ENCODE data around the gene CCSER1.
A peak's percentile ranks its signal among the peaks of the same experiment; 100 is the strongest.
"Not testable (repeated sequence)": the region's sequence is repeated elsewhere in the genome, so short reads cannot be mapped to it uniquely, and the experiment has no call there.

The CCSER1 gene

DNA sequence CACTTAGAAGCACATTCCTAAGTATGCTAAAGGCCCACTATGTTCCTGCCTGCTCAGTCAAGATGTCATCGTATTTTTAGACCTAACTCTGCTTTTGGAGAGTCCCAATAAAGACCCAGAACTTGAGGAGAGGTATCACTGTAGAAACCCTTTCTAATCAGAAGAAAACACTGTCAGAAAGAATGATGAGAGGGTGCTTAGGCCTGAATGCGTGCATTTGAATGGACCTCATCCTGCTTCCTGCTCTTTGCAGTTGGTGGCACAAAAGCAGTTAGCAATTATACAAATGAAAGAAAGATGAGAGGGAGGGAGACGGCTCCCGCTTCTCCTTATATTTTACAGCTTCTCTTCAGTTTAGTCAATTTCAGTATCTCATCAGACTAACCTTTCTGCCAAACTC, 987.2 kb downstream of the CCSER1 start:
- Histone ChIP-seq H3K27me3 (replicated peaks; ENCODE audit: control insufficient read depth, insufficient read depth, low read length) (no peaks in the 10 kb centered on the region), H3K9ac (ENCODE audit: low read length) (no peak overlapping the region), H3K9me3 (ENCODE audit: control insufficient read depth, low read length) (no peaks in the 10 kb centered on the region), H3K4me1 (ENCODE audit: control insufficient read depth, insufficient read depth, low read length) (no peaks in the 10 kb centered on the region), H3K4me3 (ENCODE audit: low read length) (no peak overlapping the region), H3K36me3 (ENCODE audit: control insufficient read depth, insufficient read depth, low read length, severe bottlenecking) (no peaks in the 10 kb centered on the region)
- no peak for DNase-seq (ENCODE audit: low read depth)

DNA sequence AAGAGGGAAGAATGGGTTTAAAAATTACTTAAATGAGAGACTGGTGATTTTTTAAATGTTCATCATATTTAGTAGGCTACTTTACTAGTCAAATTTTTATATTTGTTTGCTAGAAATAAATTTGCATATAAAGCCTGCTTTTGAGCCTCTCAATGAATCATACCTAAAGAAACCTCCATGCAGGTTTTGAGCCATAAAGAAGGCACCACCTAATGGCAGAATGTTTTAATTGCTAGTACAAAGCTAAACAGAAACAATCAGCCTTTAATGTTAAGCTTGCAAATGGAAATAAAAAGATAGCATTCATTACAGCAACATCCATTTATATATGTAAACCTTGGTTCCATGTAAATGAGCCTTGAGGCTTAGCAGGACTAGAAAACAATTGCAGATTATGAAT, 989.7 kb downstream of the CCSER1 start:
- Histone ChIP-seq H3K27me3 (replicated peaks; ENCODE audit: control insufficient read depth, insufficient read depth, low read length) (no peaks in the 10 kb centered on the region), H3K9me3 (ENCODE audit: control insufficient read depth, low read length) (no peaks in the 10 kb centered on the region)
- peak; percentile 7 for DNase-seq (ENCODE audit: low read depth)

DNA sequence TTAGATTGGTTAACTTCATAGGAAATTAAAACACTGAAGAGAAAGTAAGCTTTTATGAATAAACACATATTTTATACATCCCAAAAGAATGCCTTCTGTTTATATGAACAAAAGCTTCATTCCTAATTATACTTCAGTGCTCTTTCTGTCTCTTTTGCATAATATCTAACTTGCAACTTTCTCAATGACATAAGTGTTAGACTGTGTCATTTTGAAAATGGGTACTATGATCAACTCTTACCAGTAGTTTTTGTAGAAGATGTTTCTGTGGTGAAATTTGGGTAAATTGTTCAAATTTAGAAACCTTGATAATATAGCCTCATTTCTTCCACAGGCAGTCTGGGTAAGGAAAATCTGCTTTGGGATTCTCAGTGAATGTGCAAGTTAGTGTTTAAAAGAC, 991.4 kb downstream of the CCSER1 start:
- Histone ChIP-seq H3K27me3 (replicated peaks; ENCODE audit: control insufficient read depth, insufficient read depth, low read length) (no peaks in the 10 kb centered on the region), H3K4me3 (ENCODE audit: low read length) (no peak overlapping the region), H3K9me3 (ENCODE audit: control insufficient read depth, low read length) (no peaks in the 10 kb centered on the region), H3K9ac (ENCODE audit: low read length) (no peak overlapping the region), H3K36me3 (ENCODE audit: control insufficient read depth, insufficient read depth, low read length, severe bottlenecking) (no peaks in the 10 kb centered on the region), H3K4me1 (ENCODE audit: control insufficient read depth, insufficient read depth, low read length) (no peaks in the 10 kb centered on the region)
- no peak for DNase-seq (ENCODE audit: low read depth)

More for the DNA sequence above, 989.7 kb downstream of the CCSER1 start:
- Histone ChIP-seq H3K36me3 (ENCODE audit: control insufficient read depth, insufficient read depth, low read length, severe bottlenecking) (no peaks in the 10 kb centered on the region), H3K4me1 (ENCODE audit: control insufficient read depth, insufficient read depth, low read length) (no peaks in the 10 kb centered on the region), H3K9ac (ENCODE audit: low read length) (no peak overlapping the region), H3K4me3 (ENCODE audit: low read length) (no peak overlapping the region)

DNA sequence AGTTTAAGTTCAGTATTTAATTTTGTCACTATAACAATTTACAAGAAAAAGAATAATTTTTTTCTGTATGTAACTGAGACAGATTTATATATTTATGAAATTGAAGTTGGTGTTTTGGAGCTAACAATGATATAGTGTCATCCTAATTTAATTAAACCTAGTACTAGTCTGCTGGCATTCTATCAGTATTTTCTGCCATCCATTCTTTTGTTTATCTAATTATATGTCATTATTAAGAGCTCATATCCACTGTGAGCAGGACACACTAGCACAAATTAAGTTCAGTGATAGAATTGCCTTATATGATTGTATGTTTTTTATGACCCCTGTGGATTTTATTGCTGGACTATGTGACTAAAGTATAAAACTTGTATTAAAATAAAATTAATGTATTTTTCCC, 996.5 kb downstream of the CCSER1 start:
- Histone ChIP-seq H3K36me3 (ENCODE audit: control insufficient read depth, insufficient read depth, low read length, severe bottlenecking) (no peaks in the 10 kb centered on the region), H3K4me1 (ENCODE audit: control insufficient read depth, insufficient read depth, low read length) (no peaks in the 10 kb centered on the region), H3K27me3 (replicated peaks; ENCODE audit: control insufficient read depth, insufficient read depth, low read length) (no peaks in the 10 kb centered on the region), H3K9ac (ENCODE audit: low read length) (no peak overlapping the region), H3K4me3 (ENCODE audit: low read length) (no peak overlapping the region), H3K9me3 (ENCODE audit: control insufficient read depth, low read length) (no peaks in the 10 kb centered on the region)
- DNase-seq (ENCODE audit: low read depth), result no peak

DNA sequence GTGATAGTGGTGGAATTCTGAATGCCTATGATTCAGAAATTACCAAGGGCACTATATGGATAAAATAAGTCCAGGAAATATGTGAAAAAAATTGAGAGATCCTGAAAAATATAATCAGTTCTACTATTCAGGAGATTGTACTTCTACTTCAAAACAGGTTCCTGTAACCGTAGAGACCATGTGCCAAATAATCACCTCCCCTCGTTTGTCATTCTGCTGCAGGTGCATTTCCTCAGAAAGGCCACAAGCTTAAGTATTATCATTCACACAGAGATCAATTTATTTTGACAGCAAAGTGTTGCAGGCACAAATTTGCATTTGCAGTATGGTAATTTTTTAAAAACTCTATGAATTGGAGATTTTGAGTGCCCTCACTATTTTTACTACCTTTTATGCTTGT, 1000.0 kb downstream of the CCSER1 start:
- Histone ChIP-seq H3K36me3 (ENCODE audit: control insufficient read depth, insufficient read depth, low read length, severe bottlenecking) (no peaks in the 10 kb centered on the region), H3K4me1 (ENCODE audit: control insufficient read depth, insufficient read depth, low read length) (no peaks in the 10 kb centered on the region), H3K9ac (ENCODE audit: low read length) (no peak overlapping the region), H3K27me3 (replicated peaks; ENCODE audit: control insufficient read depth, insufficient read depth, low read length) (no peaks in the 10 kb centered on the region), H3K4me3 (ENCODE audit: low read length) (no peak overlapping the region), H3K9me3 (ENCODE audit: control insufficient read depth, low read length) (no peaks in the 10 kb centered on the region)
- DNase-seq (ENCODE audit: low read depth), result no peak

DNA sequence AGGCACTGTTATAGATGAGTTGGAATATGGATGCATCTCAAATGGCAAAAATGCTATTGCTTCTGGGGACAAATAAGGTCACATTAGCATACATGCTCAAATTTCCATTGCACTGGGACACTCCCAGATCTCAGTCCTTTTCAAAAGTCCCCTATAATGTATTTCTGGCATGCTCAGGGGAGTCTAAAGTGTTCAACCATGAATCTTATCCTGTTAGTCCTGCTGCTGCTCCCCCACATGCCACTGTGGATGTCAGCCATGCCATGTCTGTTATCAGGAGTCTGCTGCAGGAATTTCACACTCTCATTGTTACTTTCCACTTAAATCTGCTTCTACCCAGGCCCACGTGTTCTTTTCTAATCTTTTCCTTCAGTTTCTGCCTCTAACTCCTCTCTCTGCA, 1000.6 kb downstream of the CCSER1 start:
- Histone ChIP-seq H3K4me3 (ENCODE audit: low read length) (no peak overlapping the region), H3K4me1 (ENCODE audit: control insufficient read depth, insufficient read depth, low read length) (no peaks in the 10 kb centered on the region), H3K9ac (ENCODE audit: low read length) (no peak overlapping the region), H3K27me3 (replicated peaks; ENCODE audit: control insufficient read depth, insufficient read depth, low read length) (no peaks in the 10 kb centered on the region), H3K9me3 (ENCODE audit: control insufficient read depth, low read length) (no peaks in the 10 kb centered on the region), H3K36me3 (ENCODE audit: control insufficient read depth, insufficient read depth, low read length, severe bottlenecking) (no peaks in the 10 kb centered on the region)
- no peak for DNase-seq (ENCODE audit: low read depth)

DNA sequence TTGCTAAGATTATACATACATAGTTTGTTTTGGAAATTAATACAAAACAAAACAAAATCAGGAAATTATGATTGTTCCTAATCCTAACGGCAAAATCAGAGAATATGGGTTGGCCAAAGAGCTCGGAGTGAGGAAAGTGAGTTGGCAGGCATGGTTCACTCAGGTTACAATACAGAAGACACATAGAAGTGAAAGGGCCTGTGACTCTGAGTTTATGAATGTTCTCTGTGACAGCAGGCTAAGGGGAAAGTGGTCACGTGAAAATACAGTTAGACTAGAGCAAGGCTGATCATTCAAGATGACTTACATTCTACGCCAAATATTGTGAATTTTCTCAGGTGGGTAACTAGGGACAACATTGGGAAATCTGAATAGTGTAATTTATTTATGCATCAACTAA, 1001.3 kb downstream of the CCSER1 start:
- Histone ChIP-seq H3K4me1 (ENCODE audit: control insufficient read depth, insufficient read depth, low read length) (no peaks in the 10 kb centered on the region), H3K36me3 (ENCODE audit: control insufficient read depth, insufficient read depth, low read length, severe bottlenecking) (no peaks in the 10 kb centered on the region), H3K27me3 (replicated peaks; ENCODE audit: control insufficient read depth, insufficient read depth, low read length) (no peaks in the 10 kb centered on the region), H3K4me3 (ENCODE audit: low read length) (no peak overlapping the region), H3K9ac (ENCODE audit: low read length) (no peak overlapping the region), H3K9me3 (ENCODE audit: control insufficient read depth, low read length) (no peaks in the 10 kb centered on the region)
- DNase-seq (ENCODE audit: low read depth), result no peak

DNA sequence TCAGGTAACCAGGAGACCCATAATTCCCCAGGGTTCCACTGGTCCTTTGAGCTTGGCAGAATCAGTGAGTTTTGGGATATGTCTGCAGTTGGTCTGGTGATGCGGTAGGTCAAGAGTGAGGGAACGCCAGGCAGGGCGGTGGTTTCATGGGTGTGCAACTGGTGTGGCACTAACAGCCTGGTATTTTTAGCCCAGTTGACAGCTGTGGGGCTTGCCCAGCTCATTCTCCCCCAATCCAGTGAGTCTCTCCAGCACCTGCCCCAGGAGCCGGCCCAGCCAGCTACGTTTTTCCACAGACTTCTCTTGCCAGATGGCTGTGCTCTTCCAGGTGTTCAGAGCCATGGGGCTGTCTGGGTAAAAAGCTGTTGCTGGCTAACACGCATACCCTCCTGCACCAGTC, 1019.9 kb downstream of the CCSER1 start:
- H3K36me3 ChIP-seq (ENCODE audit: control insufficient read depth, insufficient read depth, low read length, severe bottlenecking), result no peaks in the 10 kb centered on the region
- no peaks in the 10 kb centered on the region for H3K27me3 ChIP-seq (replicated peaks; ENCODE audit: control insufficient read depth, insufficient read depth, low read length)
- H3K9ac ChIP-seq (ENCODE audit: low read length), result no peak overlapping the region
- H3K4me1 ChIP-seq (ENCODE audit: control insufficient read depth, insufficient read depth, low read length), result no peaks in the 10 kb centered on the region
- H3K9me3 ChIP-seq (ENCODE audit: control insufficient read depth, low read length), result no peaks in the 10 kb centered on the region
- no peak for DNase-seq (ENCODE audit: low read depth)
- H3K4me3 ChIP-seq (ENCODE audit: low read length), result no peak overlapping the region

DNA sequence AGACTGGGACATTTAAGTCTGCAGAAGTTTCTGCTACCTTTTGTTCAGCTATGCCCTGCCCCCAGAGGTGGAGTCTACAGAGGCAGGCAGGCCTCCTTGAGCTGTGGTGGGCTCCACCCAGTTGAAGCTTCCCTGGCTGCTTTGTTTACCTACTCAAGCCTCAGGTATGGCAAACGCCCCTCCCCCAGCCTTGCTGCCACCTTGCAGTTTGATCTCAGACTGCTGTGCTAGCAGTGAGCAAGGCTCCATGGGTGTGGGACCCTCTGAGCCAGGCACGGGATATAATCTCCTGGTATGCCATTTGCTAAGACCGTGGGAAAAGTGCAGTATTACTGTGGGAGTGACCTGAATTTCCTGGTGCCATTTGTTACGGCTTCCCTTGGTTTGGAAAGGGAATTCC, 1026.8 kb downstream of the CCSER1 start:
- not testable (repeated sequence) for DNase-seq (ENCODE audit: low read depth); H3K27me3 ChIP-seq (replicated peaks; ENCODE audit: control insufficient read depth, insufficient read depth, low read length); H3K4me1 ChIP-seq (ENCODE audit: control insufficient read depth, insufficient read depth, low read length); H3K9ac ChIP-seq (ENCODE audit: low read length); H3K36me3 ChIP-seq (ENCODE audit: control insufficient read depth, insufficient read depth, low read length, severe bottlenecking); H3K9me3 ChIP-seq (ENCODE audit: control insufficient read depth, low read length); H3K4me3 ChIP-seq (ENCODE audit: low read length)

DNA sequence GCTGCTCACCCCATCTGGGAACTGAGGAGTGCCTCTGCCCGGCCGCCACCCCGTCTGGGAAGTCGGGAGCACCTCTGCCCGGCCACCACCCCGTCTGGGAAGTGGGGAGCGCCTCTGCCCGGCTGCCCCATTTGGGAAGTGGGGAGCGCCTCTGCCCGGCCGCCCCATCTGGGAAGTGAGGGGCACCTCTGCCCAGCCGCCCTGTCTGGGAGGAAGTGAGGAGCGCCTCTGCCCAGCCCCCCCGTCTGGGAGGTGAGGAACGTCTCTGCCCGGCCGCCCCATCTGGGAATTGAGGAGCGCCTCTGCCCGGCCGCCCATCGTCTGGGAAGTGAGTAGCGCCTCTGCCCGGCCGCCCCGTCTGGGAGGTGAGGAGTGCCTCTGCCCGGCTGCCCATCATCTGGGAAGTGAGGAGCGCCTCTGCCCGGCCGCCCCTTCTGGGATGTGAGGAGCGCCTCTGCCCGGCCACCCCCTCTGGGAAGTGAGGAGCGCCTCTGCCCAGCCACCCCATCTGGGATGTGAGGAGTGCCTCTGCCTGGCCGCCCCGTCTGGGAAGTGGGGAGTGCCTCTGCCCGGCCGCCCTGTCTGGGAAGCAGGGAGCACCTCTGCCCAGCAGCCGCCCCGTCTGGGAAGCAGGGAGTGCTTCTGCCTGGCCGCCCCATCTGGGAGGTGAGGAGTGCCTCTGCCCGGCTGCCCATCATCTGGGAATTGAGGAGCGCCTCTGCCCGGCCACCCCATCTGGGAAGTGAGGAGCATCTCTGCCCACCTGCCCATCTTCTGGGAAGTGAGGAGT, 1040.9 kb downstream of the CCSER1 start:
- not testable (repeated sequence) for H3K27me3 ChIP-seq (replicated peaks; ENCODE audit: control insufficient read depth, insufficient read depth, low read length); H3K36me3 ChIP-seq (ENCODE audit: control insufficient read depth, insufficient read depth, low read length, severe bottlenecking); H3K9me3 ChIP-seq (ENCODE audit: control insufficient read depth, low read length); H3K4me1 ChIP-seq (ENCODE audit: control insufficient read depth, insufficient read depth, low read length); DNase-seq (ENCODE audit: low read depth); H3K9ac ChIP-seq (ENCODE audit: low read length); H3K4me3 ChIP-seq (ENCODE audit: low read length)

DNA sequence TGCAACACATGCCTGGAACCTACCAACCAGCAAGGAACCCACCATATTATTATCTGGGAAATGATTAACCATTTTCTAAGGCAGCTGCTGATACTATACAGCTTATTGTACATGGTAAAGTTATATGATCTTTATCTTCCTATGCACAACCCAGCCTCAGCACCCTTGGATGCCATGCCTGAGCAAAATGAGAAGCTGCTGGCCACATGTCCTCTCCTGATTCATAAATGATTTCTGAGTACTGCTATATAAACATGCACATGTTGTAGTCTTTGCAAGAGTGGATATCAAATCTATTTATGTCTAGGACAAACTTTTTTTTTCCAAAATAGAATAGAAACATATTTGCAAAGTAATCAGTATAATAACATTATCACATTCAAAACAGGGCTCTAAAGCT, 1043.6 kb downstream of the CCSER1 start:
- Histone ChIP-seq H3K36me3 (ENCODE audit: control insufficient read depth, insufficient read depth, low read length, severe bottlenecking) (no peaks in the 10 kb centered on the region), H3K4me3 (ENCODE audit: low read length) (no peak overlapping the region), H3K9me3 (ENCODE audit: control insufficient read depth, low read length) (no peaks in the 10 kb centered on the region), H3K27me3 (replicated peaks; ENCODE audit: control insufficient read depth, insufficient read depth, low read length) (no peaks in the 10 kb centered on the region), H3K9ac (ENCODE audit: low read length) (no peak overlapping the region), H3K4me1 (ENCODE audit: control insufficient read depth, insufficient read depth, low read length) (no peaks in the 10 kb centered on the region)
- no peak for DNase-seq (ENCODE audit: low read depth)

DNA sequence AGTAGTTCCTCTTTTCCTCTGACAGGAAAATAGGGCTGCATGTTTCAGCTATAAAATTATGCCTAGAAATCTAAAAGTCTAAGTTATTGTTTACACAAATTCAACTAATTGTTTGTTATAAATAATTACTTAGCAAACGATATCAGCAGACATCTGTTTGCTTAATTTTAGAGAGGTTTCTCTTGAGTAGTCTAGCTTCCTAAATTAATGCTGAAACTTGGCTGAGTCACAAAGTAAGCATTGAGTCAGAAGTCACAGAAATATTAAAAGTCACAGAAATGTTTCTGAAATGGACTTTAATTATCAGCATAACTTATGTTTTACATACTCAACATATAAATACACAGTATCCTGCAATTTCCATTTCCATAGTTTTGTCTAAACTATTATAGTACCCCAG, 1044.0 kb downstream of the CCSER1 start:
- H3K36me3 ChIP-seq (ENCODE audit: control insufficient read depth, insufficient read depth, low read length, severe bottlenecking), result no peaks in the 10 kb centered on the region

More for the DNA sequence above, 1044.0 kb downstream of the CCSER1 start:
- no peak overlapping the region for H3K9ac ChIP-seq (ENCODE audit: low read length)
- H3K27me3 ChIP-seq (replicated peaks; ENCODE audit: control insufficient read depth, insufficient read depth, low read length), result no peaks in the 10 kb centered on the region
- no peak for DNase-seq (ENCODE audit: low read depth)
- H3K4me1 ChIP-seq (ENCODE audit: control insufficient read depth, insufficient read depth, low read length), result no peaks in the 10 kb centered on the region
- no peak overlapping the region for H3K4me3 ChIP-seq (ENCODE audit: low read length)
- H3K9me3 ChIP-seq (ENCODE audit: control insufficient read depth, low read length), result no peaks in the 10 kb centered on the region

Data from adipocyte (in vitro differentiated cells).